ENCODE data around the gene CELF6.
A peak's percentile ranks its signal among the peaks of the same experiment; 100 is the strongest.

The CELF6 gene

DNA sequence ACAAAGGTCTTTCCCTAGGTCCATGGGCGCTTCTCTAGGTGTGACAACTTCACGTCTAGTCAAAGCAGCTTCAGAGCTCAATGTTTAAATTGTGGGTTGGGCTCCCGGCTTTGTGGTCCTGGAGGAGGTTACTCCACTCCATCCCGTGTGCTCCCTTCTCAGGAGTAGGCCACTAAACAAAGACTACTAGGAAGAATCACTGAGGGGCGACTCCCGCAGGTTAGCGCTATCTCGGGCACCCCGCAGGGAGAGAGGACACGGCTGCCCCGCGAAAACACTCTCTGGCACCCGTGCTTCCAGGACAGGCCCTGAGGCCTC lies 48.1 kb downstream of the CELF6 start:
- no peak for DNase-seq (ENCODE audit: low read depth)

GRCh38 chr15:72271221-72271620 lies 48.7 kb downstream of the CELF6 start:
- no peak for DNase-seq (ENCODE audit: low read depth)

GRCh38 chr15:72269739-72270138 lies 50.2 kb downstream of the CELF6 start:
- no peak for DNase-seq (ENCODE audit: low read depth)

DNA sequence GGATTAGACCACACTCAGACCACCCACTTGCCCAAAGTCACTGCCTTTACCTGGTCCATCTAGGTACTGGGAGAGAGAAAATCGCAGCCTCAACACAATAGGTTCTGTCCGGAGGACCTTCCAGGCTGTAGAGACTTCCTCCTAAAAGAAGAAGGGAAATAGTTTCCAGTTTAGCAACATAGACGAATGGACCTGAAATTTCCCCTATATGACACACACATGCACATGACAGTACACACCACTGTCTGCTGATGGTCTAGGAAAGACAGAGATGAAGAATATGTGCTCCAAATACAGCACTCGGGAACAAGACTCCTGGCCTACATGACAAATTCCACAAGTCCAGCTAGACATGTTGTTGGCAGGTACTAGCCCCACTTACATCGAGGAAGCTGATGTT lies 54.9 kb downstream of the CELF6 start:
- DNase-seq (ENCODE audit: low read depth), result no peak

DNA sequence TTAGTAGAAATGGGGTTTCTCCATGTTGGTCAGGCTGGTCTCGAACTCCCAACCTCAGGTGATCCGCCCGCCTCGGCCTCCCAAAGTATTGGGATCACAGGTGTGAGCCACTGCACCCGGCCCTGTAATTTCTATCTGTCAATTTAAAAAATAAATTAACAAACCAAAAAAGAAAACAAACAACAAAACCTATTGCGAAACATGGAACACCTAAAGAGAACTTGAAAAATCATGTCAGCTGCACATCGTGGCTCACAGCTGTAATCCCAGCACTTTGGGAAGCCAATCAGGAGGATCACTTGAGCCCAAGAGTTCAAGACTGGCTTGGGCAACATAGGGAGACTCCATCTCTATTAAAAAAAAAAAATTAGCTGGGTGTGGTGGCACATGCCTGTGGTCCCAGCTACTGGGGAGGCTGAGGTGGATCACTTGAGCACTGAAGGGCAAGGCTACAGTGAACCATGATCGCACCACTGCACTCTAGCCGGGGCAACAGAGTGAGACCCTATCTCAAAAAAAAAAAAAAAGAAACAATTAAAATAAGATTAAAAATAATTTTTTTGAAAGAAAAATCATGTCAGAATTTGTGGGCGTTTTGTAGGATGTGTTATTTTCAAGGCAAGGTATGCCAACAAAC lies 67.2 kb downstream of the CELF6 start:
- DNase-seq (ENCODE audit: low read depth), result no peak

DNA sequence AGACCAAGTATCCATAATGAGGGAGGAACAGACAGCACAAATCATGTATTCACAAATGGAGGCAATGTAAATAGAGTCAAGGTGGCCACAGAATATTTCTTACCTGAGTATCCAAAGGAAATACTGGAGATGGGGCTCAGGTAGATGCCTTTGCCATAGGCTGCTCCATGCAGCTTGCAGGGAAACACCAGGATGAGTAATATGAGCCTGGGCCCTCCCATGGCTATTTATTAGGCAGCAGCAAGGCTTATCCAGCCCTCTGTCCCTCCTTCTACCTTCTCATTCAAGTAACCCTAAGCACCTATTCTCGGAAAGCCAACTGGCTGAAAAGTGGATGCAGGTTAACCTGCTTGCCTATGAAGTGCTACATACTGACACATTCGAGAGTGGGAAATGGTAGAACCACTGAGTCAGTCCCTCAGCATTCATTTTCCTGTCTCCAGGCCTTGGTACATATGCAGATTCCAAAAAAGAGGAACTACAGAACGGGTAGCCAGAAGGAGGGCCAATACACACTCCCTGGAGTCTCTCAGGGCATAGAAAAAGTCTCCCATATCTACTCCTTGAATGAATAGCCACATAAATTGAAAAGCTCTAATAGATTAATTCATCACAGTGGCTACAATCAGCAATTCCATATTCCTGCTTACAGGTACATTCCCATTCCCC lies 70.7 kb downstream of the CELF6 start:
- no peak for DNase-seq (ENCODE audit: low read depth)

- DNase-seq (ENCODE audit: low read depth), result no peak
Observed at GRCh38 chr15:72248514-72248913, 71.4 kb downstream of the CELF6 start.

- no peak for DNase-seq (ENCODE audit: low read depth)
Observed at GRCh38 chr15:72242775-72243370, 77.1 kb downstream of the CELF6 start.

DNA sequence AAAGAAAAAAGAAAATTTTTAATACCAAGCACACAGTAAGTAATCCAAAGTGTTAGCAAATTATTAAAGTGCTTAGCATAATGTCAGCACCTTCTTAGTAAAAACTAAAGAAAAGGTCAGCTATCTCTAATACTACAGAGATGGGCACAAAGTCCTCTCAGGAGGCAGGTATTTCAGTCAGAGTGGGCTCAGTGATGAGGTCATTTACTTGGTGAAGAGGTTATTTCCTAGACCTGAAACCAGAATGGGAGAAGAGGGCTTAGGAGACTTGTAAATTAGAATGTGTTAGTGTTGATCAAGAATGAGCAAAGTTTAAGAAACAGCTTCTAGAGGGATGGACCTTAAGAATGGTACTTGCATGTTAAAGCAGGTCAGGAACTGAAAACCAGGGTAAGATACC lies 80.3 kb downstream of the CELF6 start:
- DNase-seq (ENCODE audit: low read depth), result no peak

- no peak for DNase-seq (ENCODE audit: low read depth)
Observed at GRCh38 chr15:72238586-72238985, 81.4 kb downstream of the CELF6 start.

GRCh38 chr15:72237853-72238224 lies 82.1 kb downstream of the CELF6 start:
- DNase-seq (ENCODE audit: low read depth), result no peak

- peak; percentile 93 for DNase-seq (ENCODE audit: low read depth)
Observed at GRCh38 chr15:72237029-72237852, 82.7 kb downstream of the CELF6 start.

DNA sequence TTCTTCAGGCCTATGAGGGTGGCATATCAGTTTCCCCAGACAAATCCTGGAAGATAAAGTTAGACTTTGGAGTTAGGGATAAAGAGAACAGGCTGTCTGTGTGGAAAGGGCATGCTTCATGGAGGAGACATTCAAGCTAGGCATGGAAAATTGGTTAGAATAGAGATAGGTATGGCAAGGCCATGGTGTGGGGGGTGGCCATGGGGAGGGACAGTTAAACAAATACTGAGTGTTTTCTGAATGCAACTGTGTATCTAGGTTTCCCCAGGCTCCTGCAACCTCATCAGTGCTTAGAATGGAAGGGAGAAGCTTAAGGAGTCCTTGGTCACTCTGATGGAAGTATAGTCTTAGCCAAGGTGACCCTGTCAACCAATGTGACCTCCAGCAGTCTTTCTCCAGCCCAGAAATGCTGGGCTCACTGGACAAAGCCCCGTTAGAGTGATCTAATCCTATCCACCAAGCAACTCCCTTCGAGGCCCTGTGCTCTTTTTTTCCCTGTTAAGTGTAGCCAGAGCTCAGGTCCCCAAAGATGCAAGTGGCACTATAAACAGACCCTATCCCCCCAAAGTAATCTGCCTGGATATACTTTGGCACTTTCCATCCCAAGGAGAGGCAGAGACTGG lies 83.5 kb downstream of the CELF6 start:
- DNase-seq (ENCODE audit: low read depth), result no peak

DNA sequence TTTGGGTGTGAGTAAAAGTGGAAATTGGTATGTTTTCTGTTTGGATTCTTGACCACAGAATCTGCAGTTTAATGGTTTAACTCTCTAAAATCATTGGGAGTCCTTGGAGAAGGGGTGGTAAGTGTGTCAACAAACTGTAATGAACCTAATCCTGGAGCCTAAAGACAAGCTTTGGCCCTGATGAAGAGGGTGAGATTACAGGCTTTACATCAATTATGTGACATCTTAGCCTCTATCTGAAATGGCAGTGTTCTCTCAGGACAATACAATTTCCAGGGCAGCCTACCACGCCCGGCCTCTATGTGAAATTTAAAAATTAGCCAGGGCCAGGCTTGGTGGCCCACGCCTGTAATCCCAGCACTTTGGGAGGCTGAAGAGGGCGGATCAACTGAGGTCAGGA lies 84.7 kb downstream of the CELF6 start:
- DNase-seq (ENCODE audit: low read depth), result no peak

All from GM04503 (cell line).